ENCODE results near the gene FAIM2. TPM values are rescaled to one million over a fixed set of nuclear protein-coding genes. Genes with fewer than 3 reads are reported as not detected.
"Not testable (repeated sequence)": the region's sequence is repeated elsewhere in the genome, so short reads cannot be mapped to it uniquely, and the experiment has no call there.

FAIM2 gene
- total RNA-seq, 1 donor from 2014 or later, result not detected

DNA sequence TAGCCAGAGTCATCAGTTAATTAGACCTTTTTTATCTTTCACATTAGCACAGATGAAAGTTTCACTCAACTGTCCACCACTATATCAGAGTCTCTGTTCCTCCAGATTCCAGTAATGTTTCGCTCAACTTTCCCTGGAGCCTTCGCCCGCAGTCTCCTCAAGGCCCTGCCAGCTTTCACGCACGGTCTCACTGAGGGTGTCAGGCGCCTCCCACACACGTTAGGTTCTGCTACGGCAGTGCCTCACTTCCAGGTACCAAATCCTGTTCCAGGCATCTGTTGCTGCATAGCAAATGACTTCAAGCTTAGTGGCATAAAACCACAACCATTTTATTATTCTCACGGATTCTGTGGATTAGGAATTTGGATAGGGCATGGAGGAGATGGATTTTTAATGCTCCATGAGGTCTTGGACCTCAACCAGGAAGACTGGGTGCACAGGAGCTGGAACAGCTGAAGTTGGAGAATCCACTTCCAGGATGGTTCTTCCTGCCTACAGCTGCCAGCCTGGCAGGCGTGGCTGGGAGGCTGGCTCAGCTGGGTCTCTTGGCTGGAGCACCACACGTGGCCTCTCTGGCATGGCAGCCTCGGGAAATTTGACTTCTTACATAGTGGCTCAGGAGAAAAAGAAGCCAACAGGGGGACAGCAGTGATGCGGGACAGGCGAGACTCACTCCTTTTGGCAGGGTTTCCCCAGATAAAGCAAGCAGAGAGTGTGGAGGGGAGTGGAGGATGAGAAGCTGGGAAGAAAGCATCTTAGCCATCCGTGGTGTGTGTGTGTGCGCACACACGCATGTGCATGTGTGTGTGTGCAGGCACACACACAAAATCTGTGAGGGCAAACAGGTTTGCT is 39.5 kb downstream of the FAIM2 start:
- no peak overlapping the region for H3K4me3 Mint-ChIP-seq
- intact Hi-C loops (cut with micrococcal nuclease), result no loop called here
- no peak overlapping the region for H3K27ac Mint-ChIP-seq
- peaks cover 12% of the 10 kb centered on the region for H3K27me3 Mint-ChIP-seq
- H3K4me1 Mint-ChIP-seq, result no peaks in the 10 kb centered on the region
- ChIA-PET CTCF (interaction anchor here (3.1 kb wide), 1 partner anchor 82 kb away, joined by 11 read pairs; no protein-coding TSS in a partner anchor), POLR2A (no interaction called here)
- TF ChIP-seq, protein P1, sequence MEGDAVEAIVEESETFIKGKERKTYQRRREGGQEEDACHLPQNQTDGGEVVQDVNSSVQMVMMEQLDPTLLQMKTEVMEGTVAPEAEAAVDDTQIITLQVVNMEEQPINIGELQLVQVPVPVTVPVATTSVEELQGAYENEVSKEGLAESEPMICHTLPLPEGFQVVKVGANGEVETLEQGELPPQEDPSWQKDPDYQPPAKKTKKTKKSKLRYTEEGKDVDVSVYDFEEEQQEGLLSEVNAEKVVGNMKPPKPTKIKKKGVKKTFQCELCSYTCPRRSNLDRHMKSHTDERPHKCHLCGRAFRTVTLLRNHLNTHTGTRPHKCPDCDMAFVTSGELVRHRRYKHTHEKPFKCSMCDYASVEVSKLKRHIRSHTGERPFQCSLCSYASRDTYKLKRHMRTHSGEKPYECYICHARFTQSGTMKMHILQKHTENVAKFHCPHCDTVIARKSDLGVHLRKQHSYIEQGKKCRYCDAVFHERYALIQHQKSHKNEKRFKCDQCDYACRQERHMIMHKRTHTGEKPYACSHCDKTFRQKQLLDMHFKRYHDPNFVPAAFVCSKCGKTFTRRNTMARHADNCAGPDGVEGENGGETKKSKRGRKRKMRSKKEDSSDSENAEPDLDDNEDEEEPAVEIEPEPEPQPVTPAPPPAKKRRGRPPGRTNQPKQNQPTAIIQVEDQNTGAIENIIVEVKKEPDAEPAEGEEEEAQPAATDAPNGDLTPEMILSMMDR (IDR thresholded peaks at IDR 0.05), result no peak
- ATAC-seq (ENCODE audit: low read depth) (no peak), DNase-seq (no peak)
- no peaks in the 10 kb centered on the region for H3K9me3 Mint-ChIP-seq
- no peaks in the 10 kb centered on the region for H3K36me3 Mint-ChIP-seq (ENCODE audit: low read depth)

DNA sequence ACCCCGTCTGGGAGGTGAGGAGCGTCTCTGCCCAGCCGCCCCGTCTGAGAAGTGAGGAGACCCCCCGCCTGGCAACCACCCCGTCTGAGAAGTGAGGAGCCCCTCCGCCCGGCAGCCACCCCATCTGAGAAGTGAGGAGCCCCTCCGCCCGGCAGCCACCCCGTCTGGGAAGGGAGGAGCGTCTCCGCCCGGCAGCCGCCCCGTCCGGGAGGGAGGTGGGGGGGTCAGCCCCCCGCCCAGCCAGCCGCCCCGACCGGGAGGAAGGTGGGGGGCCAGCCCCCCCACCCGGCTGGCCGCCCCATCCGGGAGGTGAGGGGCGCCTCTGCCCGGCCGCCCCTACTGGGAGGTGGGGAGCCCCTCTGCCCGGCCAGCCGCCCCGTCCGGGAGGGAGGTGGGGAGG is 42.8 kb downstream of the FAIM2 start:
- H3K4me1 Mint-ChIP-seq; H3K27ac Mint-ChIP-seq; H3K36me3 Mint-ChIP-seq (ENCODE audit: low read depth); POLR2A ChIA-PET; intact Hi-C loops (cut with micrococcal nuclease); H3K4me3 Mint-ChIP-seq; DNase-seq; ATAC-seq (ENCODE audit: low read depth); CTCF ChIA-PET; H3K9me3 Mint-ChIP-seq: not testable (repeated sequence)
- peaks cover 11% of the 10 kb centered on the region for H3K27me3 Mint-ChIP-seq

DNA sequence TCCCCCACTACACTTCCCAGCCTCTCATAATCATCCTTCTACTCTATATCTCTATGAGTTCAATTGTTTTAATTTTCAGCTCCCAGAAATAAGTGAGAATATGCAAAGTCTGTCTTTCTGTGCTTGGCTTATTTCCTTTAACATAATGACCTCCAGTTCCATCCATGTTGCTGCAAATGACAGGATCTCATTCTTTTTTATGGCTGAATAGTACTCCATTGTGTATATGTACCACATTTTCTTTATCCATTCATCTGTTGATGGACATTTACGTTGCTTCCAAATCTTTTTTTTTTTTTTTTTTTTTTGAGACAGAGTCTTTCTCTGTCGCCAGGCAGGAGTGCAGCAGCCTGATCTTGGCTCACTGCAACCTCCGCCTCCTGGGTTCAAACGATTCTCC is 47.8 kb downstream of the FAIM2 start:
- CTCF ChIA-PET; H3K4me3 Mint-ChIP-seq; ATAC-seq (ENCODE audit: low read depth); H3K4me1 Mint-ChIP-seq; H3K36me3 Mint-ChIP-seq (ENCODE audit: low read depth); intact Hi-C loops (cut with micrococcal nuclease); H3K27ac Mint-ChIP-seq; DNase-seq; H3K9me3 Mint-ChIP-seq: not testable (repeated sequence)
- POLR2A ChIA-PET, result interaction anchor here (0.7 kb wide), 1 partner anchor 103 kb away, joined by 3 read pairs; no protein-coding TSS in a partner anchor
- peaks cover 17% of the 10 kb centered on the region for H3K27me3 Mint-ChIP-seq

- Mint-ChIP-seq H3K27ac (no peak overlapping the region), H3K9me3 (peaks cover 3% of the 10 kb centered on the region), H3K4me3 (no peak overlapping the region), H3K36me3 (ENCODE audit: low read depth) (no peaks in the 10 kb centered on the region), H3K27me3 (peaks cover 24% of the 10 kb centered on the region), H3K4me1 (no peaks in the 10 kb centered on the region)
- intact Hi-C loops (cut with micrococcal nuclease), result no loop called here
- ChIA-PET POLR2A (interaction anchor here (0.7 kb wide), 1 partner anchor 104 kb away, joined by 3 read pairs; no protein-coding TSS in a partner anchor), CTCF (no interaction called here)
- ATAC-seq (ENCODE audit: low read depth) (no peak), DNase-seq (no peak)
- TF ChIP-seq, protein P1 (IDR thresholded peaks at IDR 0.05), result no peak
Measured at GRCh38 chr12:49854976-49855375, 48.7 kb downstream of the FAIM2 start.

GRCh38 chr12:49853671-49854070 is 50.0 kb downstream of the FAIM2 start:
- ChIA-PET POLR2A (no interaction called here), CTCF (no interaction called here)
- ATAC-seq (ENCODE audit: low read depth) (no peak), DNase-seq (no peak)
- intact Hi-C loops (cut with micrococcal nuclease), result no loop called here
- Mint-ChIP-seq H3K27me3 (peaks cover 28% of the 10 kb centered on the region), H3K36me3 (ENCODE audit: low read depth) (no peaks in the 10 kb centered on the region), H3K4me3 (no peak overlapping the region), H3K4me1 (no peaks in the 10 kb centered on the region), H3K9me3 (peaks cover 3% of the 10 kb centered on the region), H3K27ac (no peak overlapping the region)
- TF ChIP-seq, protein P1 (IDR thresholded peaks at IDR 0.05), result no peak

- TF ChIP-seq, protein P1 (IDR thresholded peaks at IDR 0.05), result no peak
- Mint-ChIP-seq H3K36me3 (ENCODE audit: low read depth) (peaks cover 8% of the 10 kb centered on the region), H3K9me3 (no peaks in the 10 kb centered on the region), H3K4me3 (no peak overlapping the region), H3K27me3 (peaks cover 31% of the 10 kb centered on the region), H3K27ac (no peak overlapping the region), H3K4me1 (peaks cover 17% of the 10 kb centered on the region)
- ATAC-seq (ENCODE audit: low read depth) (no peak), DNase-seq (no peak)
- ChIA-PET CTCF (no interaction called here), POLR2A (no interaction called here)
- intact Hi-C loops (cut with micrococcal nuclease), result no loop called here
Measured at GRCh38 chr12:49847161-49847560, 56.5 kb downstream of the FAIM2 start.
